ENCODE results near the gene CES3. TPM values are rescaled to one million over a fixed set of nuclear protein-coding genes. Genes with fewer than 3 reads are reported as not detected.

The CES3 gene
- total RNA-seq, 1 donor from 2014 or later, result not detected

- no peak overlapping the region for H3K4me3 ChIP-seq
- DNase-seq (ENCODE audit: low spot score in 2 of 2), result no peak
- no peak for TF ChIP-seq CTCF (IDR thresholded peaks at IDR 0.05)
- no peaks in the 10 kb centered on the region for H3K27me3 ChIP-seq
- no peak overlapping the region for H3K27ac ChIP-seq
- no peaks in the 10 kb centered on the region for H3K36me3 ChIP-seq
- no peaks in the 10 kb centered on the region for H3K9me3 ChIP-seq
- peaks cover 0 to 15% of the 10 kb centered on the region in 2 donors for H3K4me1 ChIP-seq
- intact Hi-C loops (cut with DNase I), result no loop called here
Observed at GRCh38 chr16:67011274-67011673, 50.2 kb downstream of the CES3 start.

GRCh38 chr16:67013233-67013822 is 52.3 kb downstream of the CES3 start:
- H3K27me3 ChIP-seq, result no peaks in the 10 kb centered on the region
- no peak for TF ChIP-seq CTCF (IDR thresholded peaks at IDR 0.05)
- intact Hi-C loops (cut with DNase I), result no loop called here
- H3K4me3 ChIP-seq, result peak overlapping the region; percentile 76 to 77
- H3K4me1 ChIP-seq, result peaks cover 0 to 15% of the 10 kb centered on the region in 2 donors
- H3K36me3 ChIP-seq, result no peaks in the 10 kb centered on the region
- peak in 1 of 2 donors; percentile 68 for DNase-seq (ENCODE audit: low spot score in 2 of 2)
- H3K9me3 ChIP-seq, result no peaks in the 10 kb centered on the region
- H3K27ac ChIP-seq, result peak overlapping the region; percentile 77 to 83

- no peaks in the 10 kb centered on the region for H3K36me3 ChIP-seq
- TF ChIP-seq CTCF (IDR thresholded peaks at IDR 0.05), result peak; percentile 11 to 28 (median 24)
- H3K4me3 ChIP-seq, result peak overlapping the region; percentile 76 to 77
- intact Hi-C loops (cut with DNase I), result loop anchor here (1.0 to 2.0 kb wide), 4 partner anchors 14 to 35 kb away; partner anchors contain the start of gene CBFB
- peak in 1 of 2 donors; percentile 91 for DNase-seq (ENCODE audit: low spot score in 2 of 2)
- H3K27me3 ChIP-seq, result no peaks in the 10 kb centered on the region
- H3K27ac ChIP-seq, result peak overlapping the region; percentile 77 to 83
- no peaks in the 10 kb centered on the region for H3K9me3 ChIP-seq
- peaks cover 0 to 15% of the 10 kb centered on the region in 2 donors for H3K4me1 ChIP-seq
Observed at GRCh38 chr16:67013823-67014633, 53.0 kb downstream of the CES3 start.

- intact Hi-C loops (cut with DNase I), result loop anchor here (1.0 to 2.0 kb wide), 4 partner anchors 14 to 36 kb away; partner anchors contain the start of gene CBFB
- DNase-seq (ENCODE audit: low spot score in 2 of 2), result no peak
- no peaks in the 10 kb centered on the region for H3K27me3 ChIP-seq
- H3K9me3 ChIP-seq, result no peaks in the 10 kb centered on the region
- no peaks in the 10 kb centered on the region for H3K36me3 ChIP-seq
- H3K4me3 ChIP-seq, result peak overlapping the region; percentile 76 to 77
- peaks cover 0 to 15% of the 10 kb centered on the region in 2 donors for H3K4me1 ChIP-seq
- H3K27ac ChIP-seq, result peak overlapping the region; percentile 77 to 83
- no peak for TF ChIP-seq CTCF (IDR thresholded peaks at IDR 0.05)
Observed at GRCh38 chr16:67014634-67015312, 53.7 kb downstream of the CES3 start.

- no peak for DNase-seq (ENCODE audit: low spot score in 2 of 2)
- Histone ChIP-seq H3K36me3 (no peaks in the 10 kb centered on the region), H3K4me3 (no peak overlapping the region), H3K4me1 (peaks cover 0 to 15% of the 10 kb centered on the region in 2 donors), H3K27ac (peak overlapping the region in 1 of 2 donors; percentile 83), H3K9me3 (no peaks in the 10 kb centered on the region), H3K27me3 (no peaks in the 10 kb centered on the region)
- intact Hi-C loops (cut with DNase I), result loop anchor here (2.0 kb wide), 1 partner anchor 37 kb away; no protein-coding TSS in a partner anchor
- no peak for TF ChIP-seq CTCF (IDR thresholded peaks at IDR 0.05)
Observed at GRCh38 chr16:67015313-67015731, 54.3 kb downstream of the CES3 start.

Data from ascending aorta (tissue), 2 donors.